Skeletal muscle tissue (tissue), 4 donors: Measurements from ENCODE around the gene UNC5C. TPM values are rescaled to one million over a fixed set of nuclear protein-coding genes. Genes with fewer than 3 reads are reported as not detected.

Experiments used
- H3K27ac ChIP-seq: one replicate; pipeline ENCODE4 v1.7.0; 2013; ENCODE audit warnings: mild to moderate bottlenecking, low read depth, low read length, inconsistent platforms
- H3K27me3 ChIP-seq, 3 donors: one replicate each; pipeline ENCODE4 v1.7.0; 2013; ENCODE audit warnings: low read length in 3 of 3; ENCODE audit not compliant: control insufficient read depth in 3 of 3, insufficient read depth in 3 of 3
- H3K36me3 ChIP-seq, 3 donors: one replicate each; pipeline ENCODE4 v1.7.0; 2013; ENCODE audit warnings: low read length in 3 of 3; ENCODE audit not compliant: control insufficient read depth in 3 of 3, insufficient read depth in 3 of 3
- H3K4me1 ChIP-seq, 3 donors: one replicate each; pipeline ENCODE4 v1.7.0; 2013; ENCODE audit warnings: low read length in 3 of 3, mild to moderate bottlenecking in 3 of 3; ENCODE audit not compliant: control insufficient read depth in 3 of 3, insufficient read depth in 3 of 3
- H3K4me3 ChIP-seq, 3 donors: one replicate each; pipeline ENCODE4 v1.7.0; 2013; ENCODE audit warnings: low read length in 3 of 3
- H3K9ac ChIP-seq, 3 donors: one replicate each; pipeline ENCODE4 v1.7.0; 2013; ENCODE audit warnings: low read length in 3 of 3, mild to moderate bottlenecking in 3 of 3, moderate library complexity in 2 of 3, low read depth in 1 of 3
- H3K9me3 ChIP-seq, 3 donors: one replicate each; pipeline ENCODE4 v1.7.0; 2013; ENCODE audit warnings: low read length in 3 of 3; ENCODE audit not compliant: control insufficient read depth in 3 of 3
- total RNA-seq: library from RNA; depleted of rRNA; stranded (reverse); fragments of >200 nt; gene quantifications from one replicate; pipeline ENCODE4 v1.2.3, GENCODE V29; 2014
- donor health status: Osteomylitis.

The UNC5C gene
- total RNA-seq, 1 donor from 2014 or later: 1.0 TPM

GRCh38 chr4:95524184-95524583, 24.6 kb downstream of the UNC5C start:
- no peaks in the 10 kb centered on the region for H3K9me3 ChIP-seq
- H3K4me1 ChIP-seq: no peaks in the 10 kb centered on the region
- no peak overlapping the region for H3K27ac ChIP-seq
- H3K9ac ChIP-seq: no peak overlapping the region
- no peaks in the 10 kb centered on the region for H3K27me3 ChIP-seq
- no peak overlapping the region for H3K4me3 ChIP-seq
- H3K36me3 ChIP-seq: no peaks in the 10 kb centered on the region

GRCh38 chr4:95522682-95523530, 25.9 kb downstream of the UNC5C start:
- Histone ChIP-seq H3K36me3 (no peaks in the 10 kb centered on the region), H3K4me1 (no peaks in the 10 kb centered on the region), H3K27me3 (no peaks in the 10 kb centered on the region), H3K9ac (no peak overlapping the region), H3K4me3 (no peak overlapping the region), H3K9me3 (no peaks in the 10 kb centered on the region), H3K27ac (no peak overlapping the region)

GRCh38 chr4:95517576-95518345, 31.0 kb downstream of the UNC5C start:
- H3K27me3 ChIP-seq: no peaks in the 10 kb centered on the region
- no peaks in the 10 kb centered on the region for H3K9me3 ChIP-seq
- no peak overlapping the region for H3K9ac ChIP-seq
- H3K27ac ChIP-seq: no peak overlapping the region
- no peaks in the 10 kb centered on the region for H3K4me1 ChIP-seq
- no peak overlapping the region for H3K4me3 ChIP-seq
- H3K36me3 ChIP-seq: no peaks in the 10 kb centered on the region

GRCh38 chr4:95516528-95517017, 32.2 kb downstream of the UNC5C start:
- no peaks in the 10 kb centered on the region for H3K36me3 ChIP-seq
- no peak overlapping the region for H3K27ac ChIP-seq
- H3K4me1 ChIP-seq: no peaks in the 10 kb centered on the region
- no peak overlapping the region for H3K4me3 ChIP-seq
- no peaks in the 10 kb centered on the region for H3K27me3 ChIP-seq
- H3K9ac ChIP-seq: no peak overlapping the region
- no peaks in the 10 kb centered on the region for H3K9me3 ChIP-seq

- no peaks in the 10 kb centered on the region for H3K4me1 ChIP-seq
- H3K27ac ChIP-seq: no peak overlapping the region
- no peaks in the 10 kb centered on the region for H3K36me3 ChIP-seq
- H3K9me3 ChIP-seq: no peaks in the 10 kb centered on the region
- no peak overlapping the region for H3K4me3 ChIP-seq
- no peak overlapping the region for H3K9ac ChIP-seq
- no peaks in the 10 kb centered on the region for H3K27me3 ChIP-seq
Measured at GRCh38 chr4:95515589-95515988, 33.2 kb downstream of the UNC5C start.

GRCh38 chr4:95513022-95513421, 35.8 kb downstream of the UNC5C start:
- H3K27ac ChIP-seq: no peak overlapping the region
- H3K4me3 ChIP-seq: no peak overlapping the region
- no peaks in the 10 kb centered on the region for H3K27me3 ChIP-seq
- H3K9me3 ChIP-seq: no peaks in the 10 kb centered on the region
- H3K4me1 ChIP-seq: no peaks in the 10 kb centered on the region
- H3K36me3 ChIP-seq: no peaks in the 10 kb centered on the region
- no peak overlapping the region for H3K9ac ChIP-seq

GRCh38 chr4:95511477-95511876, 37.3 kb downstream of the UNC5C start:
- no peaks in the 10 kb centered on the region for H3K36me3 ChIP-seq
- no peaks in the 10 kb centered on the region for H3K9me3 ChIP-seq

GRCh38 chr4:95510877-95511276, 37.9 kb downstream of the UNC5C start:
- no peaks in the 10 kb centered on the region for H3K36me3 ChIP-seq
- H3K27ac ChIP-seq: no peak overlapping the region
- H3K4me3 ChIP-seq: no peak overlapping the region
- no peaks in the 10 kb centered on the region for H3K4me1 ChIP-seq
- no peaks in the 10 kb centered on the region for H3K27me3 ChIP-seq
- H3K9me3 ChIP-seq: no peaks in the 10 kb centered on the region
- no peak overlapping the region for H3K9ac ChIP-seq

More at GRCh38 chr4:95511477-95511876, 37.3 kb downstream of the UNC5C start:
- no peak overlapping the region for H3K4me3 ChIP-seq
- no peak overlapping the region for H3K27ac ChIP-seq
- H3K27me3 ChIP-seq: no peaks in the 10 kb centered on the region
- H3K9ac ChIP-seq: no peak overlapping the region
- no peaks in the 10 kb centered on the region for H3K4me1 ChIP-seq

- H3K4me3 ChIP-seq: no peak overlapping the region
- H3K27ac ChIP-seq: no peak overlapping the region
- no peak overlapping the region for H3K9ac ChIP-seq
- no peaks in the 10 kb centered on the region for H3K36me3 ChIP-seq
- H3K27me3 ChIP-seq: no peaks in the 10 kb centered on the region
- no peaks in the 10 kb centered on the region for H3K4me1 ChIP-seq
- H3K9me3 ChIP-seq: no peaks in the 10 kb centered on the region
Measured at GRCh38 chr4:95510145-95510544, 38.6 kb downstream of the UNC5C start.

GRCh38 chr4:95508421-95508820, 40.4 kb downstream of the UNC5C start:
- Histone ChIP-seq H3K9me3 (no peaks in the 10 kb centered on the region), H3K36me3 (no peaks in the 10 kb centered on the region), H3K4me1 (no peaks in the 10 kb centered on the region), H3K27ac (no peak overlapping the region), H3K4me3 (no peak overlapping the region), H3K9ac (no peak overlapping the region), H3K27me3 (no peaks in the 10 kb centered on the region)
